PC-3 (cell line): ENCODE results near the gene ZDHHC18. TPM values are rescaled to one million over a fixed set of nuclear protein-coding genes. Genes with fewer than 3 reads are reported as not detected.

ENCODE experiments used
- ATAC-seq: fragments of 200-7000 bp; cut with Tn5 transposase; 2 replicates; pipeline ENCODE4 v1.9.1; 2020; ENCODE audit warnings: mild to moderate bottlenecking, moderate library complexity
- BruUV-seq: library from RNA; stranded (reverse); fragments of 400-500 nt; replicated peaks from 2 replicates; lab custom pipeline; 2021; lab: Mats Ljungman, UMichigan
- CTCF ChIA-PET: fragments of 300-600 bp; sonication (Branson Sonifier 250); formaldehyde crosslinking; loops from one replicate; lab custom pipeline; 2022; ENCODE audit warnings: antibody characterized with exemption; lab: Charles Lee
- POLR2A ChIA-PET: fragments of 300-600 bp; sonication (Branson Sonifier 250); formaldehyde crosslinking; loops from one replicate; lab custom pipeline; 2022; ENCODE audit warnings: antibody characterized with exemption; ENCODE audit not compliant: unreplicated experiment; lab: Charles Lee
- DNase-seq: peaks from one replicate; pipeline ENCODE4 v3.0.0-alpha.2; 2015
- H2AFZ ChIP-seq: fragments of 300-600 bp; sonication (generic); 2 replicates; pipeline ENCODE4 v1.6.0; 2016; ENCODE audit warnings: antibody characterized with exemption, low read length
- H3F3A ChIP-seq: fragments of 300-600 bp; sonication (generic); one replicate; pipeline ENCODE4 v1.6.0; 2017; ENCODE audit warnings: antibody characterized with exemption, low read length, control low read depth, mild to moderate bottlenecking; ENCODE audit not compliant: unreplicated experiment
- H3K27ac ChIP-seq: fragments of 300-600 bp; sonication (generic); 2 replicates; pipeline ENCODE4 v1.5.1; 2016; ENCODE audit warnings: mild to moderate bottlenecking, low read length
- H3K27me3 ChIP-seq: fragments of 300-600 bp; sonication (generic); 2 replicates; pipeline ENCODE4 v1.6.1; 2016; ENCODE audit warnings: low read length, mixed read lengths
- H3K36me3 ChIP-seq: fragments of 300-600 bp; sonication (generic); 2 replicates; pipeline ENCODE4 v1.6.1; 2016; ENCODE audit warnings: low read depth, mixed run types, low read length, mixed read lengths
- H3K4me1 ChIP-seq: fragments of 300-600 bp; sonication (generic); 2 replicates; pipeline ENCODE4 v1.5.1; 2016; ENCODE audit warnings: low read length; ENCODE audit not compliant: insufficient read depth
- H3K4me2 ChIP-seq: fragments of 300-600 bp; sonication (generic); 2 replicates; pipeline ENCODE4 v1.6.0; 2016; ENCODE audit warnings: low read length
- H3K4me3 ChIP-seq: fragments of 300-600 bp; sonication (generic); 2 replicates; pipeline ENCODE4 v1.5.1; 2016; ENCODE audit warnings: mild to moderate bottlenecking, low read length, mixed read lengths
- H3K79me2 ChIP-seq: fragments of 300-600 bp; sonication (generic); 2 replicates; pipeline ENCODE4 v1.6.1; 2017; ENCODE audit warnings: low read length, mixed read lengths
- H3K9ac ChIP-seq: fragments of 300-600 bp; sonication (generic); 2 replicates; pipeline ENCODE4 v1.6.0; 2016; ENCODE audit warnings: mild to moderate bottlenecking, low read length
- H3K9me2 ChIP-seq: fragments of 300-600 bp; sonication (generic); replicated peaks from 2 replicates; pipeline ENCODE4 v1.6.1; 2016; ENCODE audit warnings: mixed run types, low read length, mixed read lengths
- H3K9me3 ChIP-seq: fragments of 300-600 bp; sonication (generic); 2 replicates; pipeline ENCODE4 v1.6.1; 2016; ENCODE audit warnings: low read length, mixed read lengths
- H4K20me1 ChIP-seq: fragments of 300-600 bp; sonication (generic); 2 replicates; pipeline ENCODE4 v1.6.1; 2016; ENCODE audit warnings: low read length, mixed read lengths
- EZH2 ChIP-seq: fragments of 300-600 bp; sonication (generic); IDR thresholded peaks from one replicate; pipeline ENCODE4 v1.6.1; 2017; ENCODE audit warnings: antibody characterized with exemption, mild to moderate bottlenecking, low read length; ENCODE audit not compliant: unreplicated experiment
- EZH2phosphoT487 ChIP-seq: fragments of 300-600 bp; sonication (generic); IDR thresholded peaks from 2 replicates; pipeline ENCODE4 v1.6.1; 2018; ENCODE audit warnings: mild to moderate bottlenecking, antibody characterized with exemption, low read length, borderline replicate concordance
- intact Hi-C: fragments of 100-400 bp; cut with micrococcal nuclease; formaldehyde crosslinking; loops from 2 replicates; pipeline ENCODE4 v1.9.0; 2023
- total RNA-seq: library from RNA; depleted of rRNA; stranded (reverse); fragments of >200 nt; gene quantifications from 2 replicates; pipeline ENCODE4 v1.2.3, GENCODE V29; 2014
- TF ChIP-seq, protein P1 (sequence below): fragments of 300-600 bp; sonication (generic); conservative IDR thresholded peaks from 2 replicates; pipeline ENCODE4 v1.5.1; 2017; ENCODE audit warnings: antibody characterized with exemption, low read depth, mild to moderate bottlenecking, low read length

ZDHHC18 gene
- total RNA-seq, 1 experiment from 2014 or later = 18.1 TPM

GRCh38 chr1:26828411-26828991 lies 2.0 kb downstream of the ZDHHC18 start:
- Histone ChIP-seq H3K79me2 (peaks cover 55% of the 10 kb centered on the region), H3K4me1 (peaks cover 46% of the 10 kb centered on the region), H3K9me3 (no peaks in the 10 kb centered on the region), H3K27ac (no peak overlapping the region), H3K9ac (no peak overlapping the region), H3K36me3 (peaks cover 17% of the 10 kb centered on the region), H2AFZ (no peak overlapping the region), H3F3A (no peaks in the 10 kb centered on the region), H3K4me2 (peak overlapping the region; percentile 61), H3K4me3 (no peak overlapping the region; the same call in 1 of the 2 replicates), H3K27me3 (no peaks in the 10 kb centered on the region), H3K9me2 (no peaks in the 10 kb centered on the region), H4K20me1 (no peaks in the 10 kb centered on the region)
- ATAC-seq (no peak), DNase-seq (no peak)
- intact Hi-C loops = no loop called here
- CTCF ChIA-PET = interaction anchor here (0.7 kb wide), 1 partner anchor 218 kb away, joined by 3 read pairs; no protein-coding TSS in a partner anchor
- no TSS peak for BruUV-seq
- no peak for TF ChIP-seq EZH2phosphoT487
- no peak for TF ChIP-seq EZH2
- POLR2A ChIA-PET = no interaction called here

DNA sequence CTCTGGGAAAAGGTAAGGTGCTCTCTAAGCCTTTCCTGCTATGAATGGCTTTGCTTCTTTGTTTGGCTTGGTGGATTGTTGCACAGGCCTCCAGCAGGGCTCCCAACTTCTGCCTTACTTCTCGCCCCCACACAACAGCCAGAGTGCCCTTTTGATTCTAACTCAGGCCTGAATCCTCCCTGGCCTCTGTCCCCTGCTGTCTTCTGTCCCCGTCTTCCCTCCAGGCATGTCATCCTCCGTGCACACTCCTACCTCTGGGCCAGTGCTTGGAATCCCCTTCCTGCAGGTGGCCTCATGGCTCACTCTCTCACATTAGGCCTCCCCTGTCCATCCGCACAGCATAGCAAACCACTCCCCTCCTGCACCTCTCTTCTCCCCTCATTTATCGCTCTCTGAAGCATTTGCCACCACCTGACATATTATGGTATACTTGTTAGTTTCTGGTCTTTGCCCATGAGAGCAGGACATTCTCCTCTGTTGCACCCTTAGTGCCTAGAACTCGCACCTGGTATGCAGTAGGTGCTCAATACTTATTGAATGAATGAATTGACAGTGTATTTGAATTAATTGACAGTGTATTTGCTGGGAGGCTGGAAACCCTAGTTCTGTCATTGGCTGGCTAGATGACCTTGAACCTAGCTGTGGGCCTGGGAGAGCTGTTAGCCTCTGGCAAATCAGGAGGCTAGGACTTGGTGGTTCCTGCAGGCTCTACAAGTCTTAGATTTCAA lies 2.9 kb downstream of the ZDHHC18 start:
- H3K9me2 ChIP-seq = no peaks in the 10 kb centered on the region
- peaks cover 55% of the 10 kb centered on the region for H3K79me2 ChIP-seq
- POLR2A ChIA-PET = no interaction called here
- no peak overlapping the region for H3K27ac ChIP-seq
- no peak for ATAC-seq
- DNase-seq = no peak
- H3K27me3 ChIP-seq = no peaks in the 10 kb centered on the region
- no peaks in the 10 kb centered on the region for H3K9me3 ChIP-seq
- no peaks in the 10 kb centered on the region for H4K20me1 ChIP-seq
- H2AFZ ChIP-seq = no peak overlapping the region
- peaks cover 21% of the 10 kb centered on the region for H3K36me3 ChIP-seq
- intact Hi-C loops = no loop called here
- TF ChIP-seq EZH2 = no peak
- TF ChIP-seq, protein P1, sequence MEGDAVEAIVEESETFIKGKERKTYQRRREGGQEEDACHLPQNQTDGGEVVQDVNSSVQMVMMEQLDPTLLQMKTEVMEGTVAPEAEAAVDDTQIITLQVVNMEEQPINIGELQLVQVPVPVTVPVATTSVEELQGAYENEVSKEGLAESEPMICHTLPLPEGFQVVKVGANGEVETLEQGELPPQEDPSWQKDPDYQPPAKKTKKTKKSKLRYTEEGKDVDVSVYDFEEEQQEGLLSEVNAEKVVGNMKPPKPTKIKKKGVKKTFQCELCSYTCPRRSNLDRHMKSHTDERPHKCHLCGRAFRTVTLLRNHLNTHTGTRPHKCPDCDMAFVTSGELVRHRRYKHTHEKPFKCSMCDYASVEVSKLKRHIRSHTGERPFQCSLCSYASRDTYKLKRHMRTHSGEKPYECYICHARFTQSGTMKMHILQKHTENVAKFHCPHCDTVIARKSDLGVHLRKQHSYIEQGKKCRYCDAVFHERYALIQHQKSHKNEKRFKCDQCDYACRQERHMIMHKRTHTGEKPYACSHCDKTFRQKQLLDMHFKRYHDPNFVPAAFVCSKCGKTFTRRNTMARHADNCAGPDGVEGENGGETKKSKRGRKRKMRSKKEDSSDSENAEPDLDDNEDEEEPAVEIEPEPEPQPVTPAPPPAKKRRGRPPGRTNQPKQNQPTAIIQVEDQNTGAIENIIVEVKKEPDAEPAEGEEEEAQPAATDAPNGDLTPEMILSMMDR = no peak
- TF ChIP-seq EZH2phosphoT487 = no peak
- H3K4me3 ChIP-seq = no peak overlapping the region; the same call in 1 of the 2 replicates
- no TSS peak for BruUV-seq
- H3K9ac ChIP-seq = no peak overlapping the region
- CTCF ChIA-PET = interaction anchor here (0.7 kb wide), 1 partner anchor 217 kb away, joined by 3 read pairs; no protein-coding TSS in a partner anchor
- H3K4me1 ChIP-seq = peaks cover 41% of the 10 kb centered on the region
- no peaks in the 10 kb centered on the region for H3F3A ChIP-seq
- peak overlapping the region; percentile 61; the same call in 1 of the 2 replicates for H3K4me2 ChIP-seq

GRCh38 chr1:26831059-26831458 lies 4.6 kb downstream of the ZDHHC18 start:
- Histone ChIP-seq H3K79me2 (peaks cover 55% of the 10 kb centered on the region), H4K20me1 (no peaks in the 10 kb centered on the region), H3K27me3 (no peaks in the 10 kb centered on the region), H3K4me1 (peaks cover 24% of the 10 kb centered on the region), H3K9ac (no peak overlapping the region), H2AFZ (no peak overlapping the region), H3K4me2 (peak overlapping the region; percentile 49; the same call in 1 of the 2 replicates), H3K9me3 (no peaks in the 10 kb centered on the region), H3K36me3 (peaks cover 29% of the 10 kb centered on the region), H3K27ac (peak overlapping the region; percentile 44; the same call in 1 of the 2 replicates), H3K9me2 (no peaks in the 10 kb centered on the region), H3F3A (no peaks in the 10 kb centered on the region), H3K4me3 (no peak overlapping the region)
- CTCF ChIA-PET = no interaction called here
- intact Hi-C loops = no loop called here
- POLR2A ChIA-PET = no interaction called here
- no peak for DNase-seq
- TF ChIP-seq EZH2 (no peak), EZH2phosphoT487 (no peak)
- TF ChIP-seq, protein P1 = no peak
- ATAC-seq = no peak
- no TSS peak for BruUV-seq
